T-cell (primary cell): ENCODE measurements around the gene CAPN8. TPM values are rescaled to one million over a fixed set of nuclear protein-coding genes. Genes with fewer than 3 reads are reported as not detected.

ENCODE experiments used
- ATAC-seq, 4 experiments: fragments of 200-7000 bp in 3 of 4; fragments of 150-1000 bp in 1 of 4; cut with Tn5 transposase; replicated peaks in 1 of 4; 1 replicate in 3 of 4; 2 replicates in 1 of 4; pipeline ENCODE4 v1.10.0; 2021; ENCODE audit warnings: moderate library complexity in 3 of 4, mild to moderate bottlenecking in 2 of 4, moderate number of reproducible peaks in 1 of 4
- CTCF ChIA-PET, 2 donors: fragments of 300-600 bp; sonication (Branson Sonifier 250); formaldehyde crosslinking; loops; one replicate each; lab custom pipeline; 2022; ENCODE audit warnings: antibody characterized with exemption in 2 of 2; lab: Charles Lee
- POLR2A ChIA-PET, 2 donors: fragments of 300-600 bp; sonication (Branson Sonifier 250); formaldehyde crosslinking; loops; one replicate each; lab custom pipeline; 2022; ENCODE audit warnings: antibody characterized with exemption in 2 of 2; lab: Charles Lee
- DNase-seq, 35 experiments: peaks; one replicate each; pipeline versions ENCODE4 v3.0.0 to v3.0.0-alpha.2; 2013 to 2023
- H3K27ac ChIP-seq: one replicate; pipeline ENCODE4 v1.5.1; 2013; ENCODE audit warnings: low read length
- H3K27me3 ChIP-seq, 2 experiments: replicated peaks in 1 of 2; 1 replicate in 1 of 2; 2 replicates in 1 of 2; pipeline versions ENCODE4 v1.6.1 to v1.7.0; 2013; ENCODE audit warnings: low read length in 1 of 2, mixed read lengths in 1 of 2; ENCODE audit not compliant: control insufficient read depth in 2 of 2, insufficient read depth in 2 of 2; ENCODE audit errors: extremely low read depth in 1 of 2
- H3K36me3 ChIP-seq, 2 donors: 1 replicate in 1 of 2; 2 replicates in 1 of 2; pipeline versions ENCODE4 v1.6.1 to v1.7.0; 2013; ENCODE audit warnings: low read length in 1 of 2; ENCODE audit not compliant: control insufficient read depth in 2 of 2, insufficient read depth in 1 of 2; ENCODE audit errors: extremely low read depth in 1 of 2
- H3K4me1 ChIP-seq, 2 experiments: 1 replicate in 1 of 2; 2 replicates in 1 of 2; pipeline versions ENCODE4 v1.6.1 to v1.7.0; 2013; ENCODE audit warnings: low read length in 2 of 2, mixed read lengths in 1 of 2; ENCODE audit not compliant: insufficient read depth in 2 of 2, control insufficient read depth in 1 of 2; ENCODE audit errors: extremely low read depth in 1 of 2
- H3K4me3 ChIP-seq, 2 donors: 1 replicate in 1 of 2; 2 replicates in 1 of 2; pipeline versions ENCODE4 v1.5.1 to v1.7.0; 2013; ENCODE audit warnings: mild to moderate bottlenecking in 2 of 2, low read length in 1 of 2, moderate library complexity in 1 of 2; ENCODE audit not compliant: control insufficient read depth in 1 of 2; ENCODE audit errors: extremely low read depth in 1 of 2
- H3K9me3 ChIP-seq: 2 replicates; pipeline ENCODE4 v1.7.0; 2013
- H3K27ac Mint-ChIP-seq, 2 donors: one replicate each; pipeline ENCODE4 v1.8.0; 2020 to 2021; ENCODE audit warnings: mild to moderate bottlenecking in 2 of 2, mixed read lengths in 2 of 2
- H3K27me3 Mint-ChIP-seq, 2 donors: one replicate each; pipeline ENCODE4 v1.8.0; 2021 to 2022; ENCODE audit warnings: mixed read lengths in 2 of 2
- H3K36me3 Mint-ChIP-seq: one replicate; pipeline ENCODE4 v1.8.0; 2021; ENCODE audit warnings: mixed read lengths
- H3K4me1 Mint-ChIP-seq, 3 donors: one replicate each; pipeline ENCODE4 v1.8.0; 2020 to 2022; ENCODE audit warnings: mixed read lengths in 3 of 3, mild to moderate bottlenecking in 1 of 3
- H3K4me3 Mint-ChIP-seq, 3 donors: one replicate each; pipeline ENCODE4 v1.8.0; 2020 to 2022; ENCODE audit warnings: mild to moderate bottlenecking in 3 of 3, mixed read lengths in 3 of 3, moderate library complexity in 3 of 3
- H3K9me3 Mint-ChIP-seq, 3 donors: one replicate each; pipeline ENCODE4 v1.8.0; 2020 to 2022; ENCODE audit warnings: mixed read lengths in 3 of 3
- WGBS: methylation state at CpG from one replicate; pipeline ENCODE4 v1.1.5; 2013; ENCODE audit warnings: missing lambda C conversion rate; ENCODE audit not compliant: insufficient coverage; 5-methylcytosine and 5-hydroxymethylcytosine counted together
- total RNA-seq, 35 experiments: library from RNA in 6 of 35; stranded (reverse) in 6 of 35; fragments of 120-200 nt in 1 of 35; gene quantifications; one replicate each; pipeline versions ENCODE4 v1.2.1 to v1.2.4 and lab custom pipeline; 2013 to 2026

The CAPN8 gene
- total RNA-seq, 5 donors from 2014 or later (not counting 1 experiment from before 2014, with no cell fraction given), result 0.38 to 0.99 (median 0.56) TPM

- ATAC-seq (no peak), DNase-seq (no peak)
- CTCF ChIA-PET, result no interaction called here
- Histone ChIP-seq H3K27ac (no peak overlapping the region), H3K36me3 (no peaks in the 10 kb centered on the region), H3K4me1 (no peaks in the 10 kb centered on the region), H3K9me3 (no peaks in the 10 kb centered on the region), H3K27me3 (no peaks in the 10 kb centered on the region), H3K4me3 (no peak overlapping the region)
- Mint-ChIP-seq H3K4me1 (no peaks in the 10 kb centered on the region), H3K36me3 (no peaks in the 10 kb centered on the region), H3K27me3 (no peaks in the 10 kb centered on the region), H3K9me3 (no peaks in the 10 kb centered on the region), H3K4me3 (no peak overlapping the region), H3K27ac (no peak overlapping the region)
- WGBS, result 100% methylated on average over 1 of the region's 1 CpG
- POLR2A ChIA-PET, result no interaction called here
Observed at GRCh38 chr1:223558512-223558911, 107.0 kb downstream of the CAPN8 start.

- Mint-ChIP-seq H3K4me1 (no peaks in the 10 kb centered on the region), H3K27ac (no peak overlapping the region), H3K9me3 (no peaks in the 10 kb centered on the region), H3K4me3 (no peak overlapping the region), H3K27me3 (no peaks in the 10 kb centered on the region), H3K36me3 (no peaks in the 10 kb centered on the region)
- ChIA-PET POLR2A (no interaction called here), CTCF (no interaction called here)
- Histone ChIP-seq H3K9me3 (no peaks in the 10 kb centered on the region), H3K4me3 (no peak overlapping the region), H3K27me3 (no peaks in the 10 kb centered on the region), H3K27ac (no peak overlapping the region), H3K4me1 (no peaks in the 10 kb centered on the region), H3K36me3 (no peaks in the 10 kb centered on the region)
- DNase-seq, result no peak
- ATAC-seq, result no peak
- 93% methylated on average over 4 of the region's 5 CpGs for whole genome bisulfite sequencing
Observed at GRCh38 chr1:223557130-223557475, 108.4 kb downstream of the CAPN8 start.

DNA sequence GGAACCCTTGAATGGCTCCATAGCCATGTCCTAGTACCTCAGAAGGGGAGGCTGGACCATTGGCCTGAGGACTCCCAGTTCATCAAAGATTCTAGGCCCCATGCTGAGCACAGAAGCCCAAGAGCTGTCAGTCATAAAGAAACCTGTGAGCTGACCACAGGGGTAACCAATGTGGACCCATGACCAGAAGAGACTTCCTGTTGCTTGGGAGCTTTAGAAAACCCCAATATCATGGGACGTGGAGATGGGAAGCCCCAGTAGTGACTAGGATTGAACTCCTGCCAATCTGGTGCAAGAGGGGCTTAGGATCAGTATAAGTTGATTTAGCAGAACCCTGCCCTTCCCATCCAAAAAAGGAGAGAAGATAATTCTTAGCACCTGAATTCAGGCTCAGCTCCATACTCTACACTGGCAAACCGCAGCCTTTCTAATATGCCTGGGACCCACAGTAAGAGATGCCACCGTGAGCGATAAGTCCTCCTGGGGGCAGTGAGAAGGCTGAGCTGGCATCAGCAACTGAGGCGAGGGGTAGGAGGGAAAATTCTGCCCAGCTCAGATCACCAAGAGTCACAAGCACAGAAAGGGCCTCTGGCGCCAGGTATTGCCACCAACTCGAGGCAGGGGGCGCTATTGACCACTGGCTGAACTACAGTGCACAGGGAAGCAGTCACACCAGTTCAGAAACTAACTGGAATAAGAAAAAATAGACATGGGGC is 108.9 kb downstream of the CAPN8 start:
- Histone ChIP-seq H3K27me3 (peaks cover 0 to 2% of the 10 kb centered on the region in 2 experiments), H3K9me3 (no peaks in the 10 kb centered on the region), H3K27ac (no peak overlapping the region), H3K4me1 (no peaks in the 10 kb centered on the region), H3K4me3 (no peak overlapping the region), H3K36me3 (no peaks in the 10 kb centered on the region)
- no peak overlapping the region for H3K4me3 Mint-ChIP-seq
- H3K36me3 Mint-ChIP-seq, result no peaks in the 10 kb centered on the region
- H3K27ac Mint-ChIP-seq, result no peak overlapping the region
- DNase-seq (peak in 1 of 35 experiments; percentile 20), ATAC-seq (no peak)
- 20% methylated on average over 3 of the region's 8 CpGs for WGBS
- no peaks in the 10 kb centered on the region for H3K27me3 Mint-ChIP-seq
- ChIA-PET CTCF (no interaction called here), POLR2A (no interaction called here)
- no peaks in the 10 kb centered on the region for H3K9me3 Mint-ChIP-seq
- H3K4me1 Mint-ChIP-seq, result no peaks in the 10 kb centered on the region

GRCh38 chr1:223553957-223554356 is 111.5 kb downstream of the CAPN8 start:
- DNase-seq, result no peak
- WGBS, result 67% methylated on average over 1 of the region's 3 CpGs
- H3K27me3 Mint-ChIP-seq, result peaks cover 0 to 2% of the 10 kb centered on the region in 2 donors
- no peak overlapping the region for H3K27ac ChIP-seq
- no peaks in the 10 kb centered on the region for H3K36me3 ChIP-seq
- H3K9me3 ChIP-seq, result no peaks in the 10 kb centered on the region
- H3K27me3 ChIP-seq, result peaks cover 0 to 6% of the 10 kb centered on the region in 2 experiments
- no peak overlapping the region for H3K4me3 ChIP-seq
- no peaks in the 10 kb centered on the region for H3K9me3 Mint-ChIP-seq
- H3K4me1 Mint-ChIP-seq, result peaks cover 5 to 7% (median 6%) of the 10 kb centered on the region in 3 donors
- H3K36me3 Mint-ChIP-seq, result no peaks in the 10 kb centered on the region
- H3K4me3 Mint-ChIP-seq, result no peak overlapping the region
- peaks cover 0 to 6% of the 10 kb centered on the region in 2 experiments for H3K4me1 ChIP-seq
- H3K27ac Mint-ChIP-seq, result no peak overlapping the region
- CTCF ChIA-PET, result no interaction called here
- POLR2A ChIA-PET, result no interaction called here
- no peak for ATAC-seq

DNA sequence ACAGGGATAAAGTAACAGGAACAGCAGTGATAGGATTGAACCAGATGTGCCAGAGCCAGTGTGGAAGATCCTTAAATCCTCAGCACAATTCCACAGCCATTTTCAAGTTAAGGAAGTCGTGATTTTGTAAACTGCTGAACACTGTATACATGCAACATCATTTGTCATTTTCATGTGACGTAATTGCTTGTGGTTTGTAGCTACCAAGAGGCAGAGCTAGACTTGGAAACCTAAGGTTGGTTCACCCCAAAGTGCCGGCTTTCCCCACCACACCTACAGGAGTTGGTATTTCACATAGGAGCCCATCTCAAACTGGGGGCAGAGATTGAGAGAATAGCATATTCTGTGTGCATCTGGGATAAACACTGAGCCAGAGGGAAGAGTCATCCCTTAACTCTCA is 113.9 kb downstream of the CAPN8 start:
- Histone ChIP-seq H3K36me3 (no peaks in the 10 kb centered on the region), H3K27me3 (peaks cover 0 to 6% of the 10 kb centered on the region in 2 experiments), H3K9me3 (no peaks in the 10 kb centered on the region), H3K4me1 (peaks cover 0 to 6% of the 10 kb centered on the region in 2 experiments), H3K4me3 (no peak overlapping the region), H3K27ac (no peak overlapping the region)
- ChIA-PET CTCF (no interaction called here), POLR2A (no interaction called here)
- DNase-seq, result no peak
- ATAC-seq, result no peak
- Mint-ChIP-seq H3K36me3 (no peaks in the 10 kb centered on the region), H3K4me3 (no peak overlapping the region), H3K9me3 (peaks cover 4 to 11% (median 6%) of the 10 kb centered on the region in 3 donors), H3K4me1 (peaks cover 5 to 7% (median 6%) of the 10 kb centered on the region in 3 donors), H3K27ac (no peak overlapping the region), H3K27me3 (peaks cover 2 to 3% of the 10 kb centered on the region in 2 donors)
- WGBS, result 71% methylated on average over 1 of the region's 3 CpGs

GRCh38 chr1:223549740-223550139 is 115.8 kb downstream of the CAPN8 start:
- Histone ChIP-seq H3K27ac (no peak overlapping the region), H3K4me1 (peaks cover 0 to 6% of the 10 kb centered on the region in 2 experiments), H3K4me3 (no peak overlapping the region), H3K27me3 (peaks cover 0 to 6% of the 10 kb centered on the region in 2 experiments), H3K9me3 (no peaks in the 10 kb centered on the region), H3K36me3 (no peaks in the 10 kb centered on the region)
- ChIA-PET CTCF (interaction anchor here in 1 of 2 donors (0.5 kb wide), 1 partner anchor 48 kb away, joined by 3 read pairs; no protein-coding TSS in a partner anchor), POLR2A (no interaction called here)
- no peak for DNase-seq
- Mint-ChIP-seq H3K36me3 (no peaks in the 10 kb centered on the region), H3K27ac (no peak overlapping the region), H3K9me3 (peaks cover 4 to 11% (median 6%) of the 10 kb centered on the region in 3 donors), H3K4me1 (peaks cover 5 to 10% (median 6%) of the 10 kb centered on the region in 3 donors), H3K27me3 (peaks cover 2 to 3% of the 10 kb centered on the region in 2 donors), H3K4me3 (no peak overlapping the region)
- no CpG with 5 or more reads among the region's 1 CpG for WGBS
- ATAC-seq, result no peak
